Activated T-cell treated with anti-CD3 and anti-CD28 coated beads for 24 hours (primary cell): Measurements from ENCODE around the gene RPA1.

Experiments used
- DNase-seq: peaks from one replicate; pipeline ENCODE4 v3.0.0-alpha.2; 2020; ENCODE audit warnings: low read depth

The RPA1 gene

GRCh38 chr17:1942666-1943435, 113.0 kb downstream of the RPA1 start:
- DNase-seq = no peak

GRCh38 chr17:1943436-1943831, 113.6 kb downstream of the RPA1 start:
- no peak for DNase-seq

- no peak for DNase-seq
Measured at GRCh38 chr17:1945621-1946020, 115.8 kb downstream of the RPA1 start.

GRCh38 chr17:1946021-1946932, 116.5 kb downstream of the RPA1 start:
- no peak for DNase-seq

- no peak for DNase-seq
Measured at GRCh38 chr17:1947229-1947742, 117.5 kb downstream of the RPA1 start.

- no peak for DNase-seq
Measured at GRCh38 chr17:1947743-1948516, 118.1 kb downstream of the RPA1 start.

GRCh38 chr17:1948517-1948825, 118.7 kb downstream of the RPA1 start:
- no peak for DNase-seq
